HG03520 (cell line): ENCODE results near the gene GPX5.
"Not testable (repeated sequence)": the region's sequence is repeated elsewhere in the genome, so short reads cannot be mapped to it uniquely, and the experiment has no call there.

Experiments used
- ATAC-seq: cut with Tn5 transposase; IDR thresholded peaks from one replicate; pipeline ENCODE4 v1.9.1; 2021; ENCODE audit warnings: mild to moderate bottlenecking, moderate library complexity; ENCODE audit not compliant: unreplicated experiment

GPX5 gene

DNA sequence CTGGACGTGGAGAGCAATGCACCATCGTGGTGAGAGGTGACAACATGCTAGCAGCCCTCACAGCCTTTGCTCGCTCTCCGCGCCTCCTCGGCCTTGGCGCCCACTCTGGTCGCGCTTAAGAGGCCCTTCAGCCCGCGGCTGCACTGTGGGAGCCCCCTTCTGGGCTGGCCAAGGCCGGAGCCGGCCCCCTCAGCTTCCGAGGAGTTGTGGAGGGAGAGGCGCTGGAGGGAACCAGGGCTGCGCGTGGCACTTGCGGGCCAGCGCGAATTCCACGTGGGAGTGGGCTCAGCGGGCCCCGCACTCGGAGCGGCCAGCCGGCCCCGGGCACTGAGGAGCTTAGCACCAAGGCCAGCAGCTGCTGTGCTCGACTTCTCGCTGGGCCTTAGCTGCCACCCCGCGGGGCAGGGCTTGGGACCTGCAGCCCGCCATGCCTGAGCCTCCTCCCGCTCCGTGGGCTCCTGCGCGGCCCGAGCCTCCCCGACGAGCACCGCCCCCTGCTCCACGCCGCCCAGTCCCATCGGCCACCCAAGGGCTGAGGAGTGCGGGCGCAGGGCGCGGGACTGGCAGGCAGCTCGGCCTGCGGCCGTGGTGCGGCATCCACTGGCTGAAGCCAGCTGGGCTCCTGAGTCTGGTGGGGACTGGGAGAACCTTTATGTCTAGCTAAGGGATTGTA lies 13.9 kb upstream of the GPX5 start:
- ATAC-seq: no peak

DNA sequence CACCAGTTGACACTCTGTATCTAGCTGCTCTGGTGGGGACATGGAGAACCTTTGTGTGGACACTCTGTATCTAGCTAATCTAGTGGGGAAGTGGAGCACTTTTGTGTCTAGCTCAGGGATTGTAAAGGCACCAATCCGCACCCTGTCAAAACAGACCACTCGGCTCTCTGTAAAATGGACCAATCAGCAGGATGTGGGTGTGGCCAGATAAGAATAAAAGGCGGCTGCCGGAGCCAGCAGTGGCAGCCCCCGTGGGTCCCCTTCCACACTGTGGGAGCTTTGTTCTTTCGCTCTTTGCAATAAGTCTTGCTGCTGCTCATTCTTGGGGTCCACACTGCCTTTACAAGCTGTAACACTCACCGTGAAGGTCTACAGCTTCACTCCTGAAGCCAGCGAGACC lies 13.3 kb upstream of the GPX5 start:
- not testable (repeated sequence) for ATAC-seq

DNA sequence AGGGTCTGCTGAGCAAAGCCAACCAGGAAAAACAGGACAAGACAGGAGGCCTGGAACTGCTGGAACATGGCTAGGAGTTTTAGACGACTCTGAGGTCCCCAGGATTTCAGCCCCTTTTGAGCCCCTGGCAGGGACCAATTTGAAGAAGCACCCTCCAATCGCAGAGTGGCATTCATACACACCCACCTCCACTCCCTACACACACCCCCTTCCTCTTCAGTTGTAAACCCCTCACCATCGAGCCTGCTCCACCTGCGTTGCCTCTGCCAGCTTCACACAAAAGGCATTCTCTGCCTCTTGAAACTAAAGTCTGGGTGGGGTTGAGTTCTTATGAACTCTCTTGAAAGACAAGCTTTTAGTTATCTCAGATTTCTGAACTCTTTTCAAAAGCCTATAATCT lies 10.0 kb upstream of the GPX5 start, which contains the start of gene GPX6:
TSS of gene GPX6 (minus strand) at position 118 of the 400 bp plus-strand sequence. CDS start at position 68, 50 bp downstream.
- ATAC-seq: no peak

DNA sequence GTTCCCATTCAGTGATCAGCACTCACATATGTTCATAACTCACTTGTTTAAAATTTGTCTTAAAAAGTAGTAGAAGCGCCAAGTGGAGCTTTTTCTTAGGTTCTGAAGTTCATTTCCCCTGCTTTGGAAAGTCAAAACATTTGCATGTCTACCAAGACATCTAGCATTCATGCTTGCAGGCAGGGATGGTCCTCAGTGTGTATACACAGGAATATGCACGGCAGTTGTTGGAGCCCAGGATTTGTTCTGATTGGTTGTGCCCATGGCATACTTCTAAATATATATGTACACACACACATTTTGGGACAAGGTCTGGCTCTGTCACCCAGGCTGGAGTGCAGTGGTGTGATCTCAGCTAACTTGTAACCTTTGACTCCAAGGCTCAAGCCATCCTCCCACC lies 7.7 kb upstream of the GPX5 start:
- ATAC-seq: no peak

DNA sequence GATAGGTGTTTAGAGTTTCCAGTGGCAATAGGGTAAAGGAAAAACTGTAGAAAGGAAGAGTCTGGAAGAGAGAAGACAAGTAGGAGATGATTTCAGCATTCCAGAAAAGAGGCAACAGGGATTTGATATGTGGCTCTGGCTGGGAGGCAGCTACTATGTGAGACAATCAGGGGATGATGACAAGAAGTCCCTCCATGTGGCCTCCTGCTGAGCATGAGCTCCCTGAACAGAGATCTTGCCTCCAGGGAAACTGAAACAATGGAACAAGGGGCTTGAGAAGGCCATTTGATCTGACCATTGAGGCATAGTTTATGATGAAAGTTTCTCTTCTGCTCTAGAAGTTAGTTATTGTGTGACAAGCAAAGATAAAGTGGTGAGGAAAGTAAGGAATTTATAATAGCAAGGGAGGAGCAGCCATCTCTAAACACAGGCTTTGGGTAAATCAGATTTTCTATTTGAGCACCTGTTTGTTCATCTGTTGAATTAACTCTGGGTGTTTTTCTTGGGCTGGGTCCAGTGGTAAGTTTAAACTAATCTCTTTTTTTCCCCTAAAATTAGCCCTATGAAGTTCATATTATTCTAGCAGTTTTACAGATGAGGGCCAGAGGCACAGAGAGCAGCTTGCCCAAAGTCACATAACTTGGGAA lies 3.0 kb upstream of the GPX5 start:
- ATAC-seq: no peak

DNA sequence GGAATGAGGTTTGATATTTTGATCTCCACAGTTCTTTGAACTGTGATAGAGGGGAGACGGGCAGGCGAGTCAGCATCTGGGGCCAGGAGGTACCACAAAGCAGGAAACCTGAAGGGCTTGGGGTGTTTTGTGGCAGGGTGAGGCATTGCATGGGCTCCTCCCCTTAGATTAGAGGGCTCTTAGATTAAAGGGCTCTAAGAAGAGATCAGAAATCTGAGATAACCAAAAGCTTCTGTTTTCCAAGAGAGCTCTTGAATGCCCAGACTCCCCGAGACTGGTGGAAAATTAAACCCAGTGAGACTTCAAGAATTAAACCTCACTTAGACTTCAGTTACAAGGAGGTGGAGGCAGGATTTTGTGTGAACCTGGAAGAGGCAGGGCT lies 2.4 kb upstream of the GPX5 start:
- ATAC-seq: no peak

DNA sequence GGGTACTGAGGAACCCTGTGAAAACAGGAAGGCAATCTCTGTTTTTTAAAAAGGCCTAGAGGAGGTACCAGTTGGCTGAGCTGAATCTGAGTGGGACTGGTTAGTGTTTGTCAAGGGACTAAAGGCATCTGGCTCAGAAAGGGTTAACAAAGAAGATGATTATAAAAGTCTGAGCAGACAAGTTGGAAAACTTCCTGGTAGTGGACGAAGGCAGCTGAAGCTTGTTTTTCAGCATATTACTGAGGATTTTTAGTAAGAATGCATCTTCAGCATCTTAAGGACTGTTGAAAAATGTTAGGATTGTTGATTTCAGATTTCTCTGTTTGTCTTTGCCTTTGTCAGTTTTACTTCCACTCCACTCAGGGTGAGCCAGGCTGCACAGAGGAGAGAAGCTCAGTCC lies 5.1 kb downstream of the GPX5 start:
- no peak for ATAC-seq

DNA sequence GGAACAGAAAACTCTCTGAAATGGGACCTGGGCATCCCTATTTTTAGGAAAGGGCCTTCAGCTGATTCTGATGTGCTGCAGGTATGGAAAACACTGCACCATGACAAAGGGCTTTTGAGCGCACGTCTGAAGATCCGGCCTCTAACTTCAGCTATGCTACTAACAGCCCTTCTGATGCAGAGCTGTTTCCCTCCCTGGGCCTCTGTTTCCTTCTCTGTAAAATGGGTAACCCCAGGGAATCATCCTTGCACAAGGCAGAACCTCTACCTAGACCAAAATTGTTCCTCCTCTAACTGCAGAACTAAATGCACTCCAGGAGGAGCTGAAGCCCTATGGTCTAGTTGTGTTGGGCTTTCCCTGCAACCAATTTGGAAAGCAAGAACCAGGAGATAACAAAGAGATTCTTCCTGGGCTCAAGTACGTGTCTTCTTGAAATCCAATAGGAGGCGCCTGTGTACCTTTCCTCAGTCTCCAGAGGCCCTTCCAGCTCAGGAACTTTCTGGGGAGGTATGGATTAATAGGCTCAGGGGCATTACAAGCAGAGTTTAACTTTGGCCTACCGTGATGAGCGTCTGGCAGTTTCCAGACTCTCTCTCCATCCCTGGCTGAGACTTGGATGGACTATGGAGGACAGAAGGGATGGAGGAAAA lies 5.9 kb downstream of the GPX5 start:
- no peak for ATAC-seq

DNA sequence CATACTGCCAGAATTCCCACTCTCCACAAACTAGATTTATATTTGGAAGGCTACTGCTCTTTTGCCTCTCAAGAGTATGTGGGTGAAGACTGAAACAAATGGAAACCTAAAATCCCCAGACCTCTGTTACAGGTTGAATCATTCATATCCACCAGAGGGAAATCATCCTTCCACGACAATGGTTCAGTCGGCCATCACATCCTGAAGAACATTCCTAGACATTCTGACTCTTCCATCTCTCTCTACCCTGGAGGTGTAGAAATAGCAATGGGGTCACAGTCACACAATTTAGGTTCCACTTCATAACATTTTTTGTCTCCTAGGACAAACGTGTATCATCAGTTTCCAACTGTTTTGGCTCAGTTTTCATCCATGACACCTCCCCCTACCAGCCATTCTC lies 8.6 kb downstream of the GPX5 start:
- no peak for ATAC-seq

DNA sequence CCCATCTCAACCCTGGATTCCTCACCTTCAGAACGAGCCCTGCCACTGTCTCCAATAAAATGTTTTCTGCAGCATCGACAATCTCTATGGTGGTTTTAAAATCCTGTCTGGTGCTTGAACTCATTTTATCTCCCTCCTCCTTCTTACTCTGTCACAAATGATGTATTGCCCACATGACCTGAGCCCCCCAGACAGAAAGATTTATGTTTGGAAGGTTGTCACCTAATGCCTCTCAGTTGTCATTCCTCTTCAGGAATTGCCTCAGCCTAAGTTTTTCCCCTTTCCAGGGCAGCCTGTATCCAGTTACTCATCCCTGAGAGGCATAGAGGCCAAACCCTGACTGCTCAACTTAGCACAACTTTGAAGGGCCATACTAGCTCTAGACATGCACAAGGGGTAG lies 9.2 kb downstream of the GPX5 start:
- no peak for ATAC-seq

DNA sequence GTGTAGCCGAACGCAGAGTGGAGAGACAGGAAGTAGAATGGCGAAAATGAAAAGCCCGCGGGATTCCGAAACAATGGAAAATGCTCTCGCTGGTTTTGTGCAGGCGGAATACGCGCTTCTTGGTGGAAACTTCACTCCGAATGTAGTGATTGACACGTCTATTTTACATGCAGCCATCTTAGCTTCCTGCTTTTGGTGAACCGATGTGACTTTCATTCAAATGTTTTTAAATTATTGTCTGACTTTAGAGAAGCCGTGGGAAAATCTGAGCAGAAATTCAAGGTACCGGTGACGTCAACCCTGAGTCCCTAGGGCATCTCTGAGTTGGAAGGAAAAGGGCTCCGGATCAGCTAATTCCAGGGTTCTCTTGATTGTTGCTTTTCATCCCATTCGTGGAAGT lies 11.4 kb downstream of the GPX5 start:
- ATAC-seq: no peak

DNA sequence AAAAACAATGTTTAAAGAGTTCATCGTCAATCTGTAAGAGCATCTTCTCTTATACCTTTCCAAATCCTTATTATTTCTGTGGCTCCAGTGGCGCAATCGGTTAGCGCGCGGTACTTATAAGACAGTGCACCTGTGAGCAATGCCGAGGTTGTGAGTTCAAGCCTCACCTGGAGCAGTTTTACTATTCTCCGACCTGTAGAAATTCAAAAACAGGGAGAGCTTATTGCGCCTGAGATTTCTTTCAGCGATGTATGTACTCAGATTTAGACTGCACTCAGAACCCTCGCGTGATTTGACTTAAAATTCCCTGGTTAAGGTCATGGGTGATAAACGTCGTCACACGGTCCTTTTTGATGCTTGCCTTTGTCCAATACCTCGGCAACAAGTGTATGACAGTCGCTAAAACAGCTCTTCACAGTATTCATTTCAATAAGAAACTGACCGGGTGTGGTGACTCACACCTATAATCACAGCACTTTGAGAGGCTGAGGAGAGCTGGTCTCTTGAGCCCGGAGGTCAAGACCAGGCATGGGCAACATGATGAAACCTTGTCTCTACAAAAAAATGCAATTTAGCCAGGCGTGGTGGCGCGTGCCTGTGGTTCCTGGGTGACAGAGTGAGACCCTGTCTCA lies 11.9 kb downstream of the GPX5 start:
- no peak for ATAC-seq

DNA sequence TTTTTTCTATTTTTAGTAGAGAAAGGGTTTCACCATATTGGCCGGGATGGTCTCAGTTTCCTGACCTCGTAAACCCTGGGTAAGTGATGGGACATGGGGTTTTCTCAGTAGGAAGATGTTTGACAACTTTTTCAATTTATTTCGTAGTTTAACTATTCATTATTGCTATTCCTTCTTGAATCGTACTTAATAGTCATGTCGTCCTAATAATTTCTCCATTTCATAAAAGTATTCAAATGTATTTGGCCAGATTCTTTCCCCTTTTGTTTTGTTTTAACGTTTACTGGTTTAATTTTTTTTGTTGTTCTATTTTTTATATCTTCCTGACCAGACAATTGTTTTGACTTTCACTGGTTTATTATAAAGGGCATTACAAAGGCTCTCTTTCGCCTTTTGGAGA lies 16.3 kb downstream of the GPX5 start:
- ATAC-seq: no peak

DNA sequence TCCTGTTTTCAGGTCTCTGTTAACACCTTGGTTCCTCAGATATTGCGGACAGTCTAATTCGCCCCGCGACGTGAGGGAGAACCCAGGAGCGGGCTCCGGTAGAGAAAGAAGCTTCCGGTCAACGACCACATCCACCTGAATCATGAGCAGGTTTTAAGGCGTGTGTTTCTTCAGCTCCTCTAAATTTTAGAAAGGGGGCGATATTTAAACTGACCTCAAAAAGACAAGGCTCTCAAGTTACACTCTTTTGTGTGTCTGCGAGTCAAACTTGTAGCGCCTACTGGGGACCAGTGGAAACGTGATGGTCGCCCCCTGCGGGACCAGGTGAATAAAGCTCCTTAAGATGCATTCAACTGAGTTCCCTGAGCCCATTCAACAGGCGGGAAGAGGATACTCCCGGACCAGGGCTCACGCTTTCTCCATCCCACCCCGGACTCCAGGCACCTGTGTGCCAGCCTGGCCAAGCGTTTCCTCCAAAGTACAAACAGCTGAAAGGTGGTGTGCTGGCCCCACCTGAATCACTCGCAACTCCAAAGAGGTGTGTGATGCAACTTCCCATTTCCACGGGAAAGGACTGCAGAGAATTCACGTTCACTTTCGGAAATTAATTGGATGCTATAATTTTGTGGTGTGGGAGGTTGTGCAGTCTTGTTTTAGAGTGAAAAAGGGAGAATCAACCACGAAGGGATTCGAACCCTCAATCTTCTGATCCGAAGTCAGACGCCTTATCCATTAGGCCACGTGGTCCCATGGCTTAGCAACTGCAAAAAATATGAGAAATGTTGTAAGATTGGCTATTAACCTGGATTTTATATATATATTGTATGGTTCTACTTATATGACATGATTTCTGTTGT lies 17.0 kb downstream of the GPX5 start:
- peak; percentile 72 for ATAC-seq

DNA sequence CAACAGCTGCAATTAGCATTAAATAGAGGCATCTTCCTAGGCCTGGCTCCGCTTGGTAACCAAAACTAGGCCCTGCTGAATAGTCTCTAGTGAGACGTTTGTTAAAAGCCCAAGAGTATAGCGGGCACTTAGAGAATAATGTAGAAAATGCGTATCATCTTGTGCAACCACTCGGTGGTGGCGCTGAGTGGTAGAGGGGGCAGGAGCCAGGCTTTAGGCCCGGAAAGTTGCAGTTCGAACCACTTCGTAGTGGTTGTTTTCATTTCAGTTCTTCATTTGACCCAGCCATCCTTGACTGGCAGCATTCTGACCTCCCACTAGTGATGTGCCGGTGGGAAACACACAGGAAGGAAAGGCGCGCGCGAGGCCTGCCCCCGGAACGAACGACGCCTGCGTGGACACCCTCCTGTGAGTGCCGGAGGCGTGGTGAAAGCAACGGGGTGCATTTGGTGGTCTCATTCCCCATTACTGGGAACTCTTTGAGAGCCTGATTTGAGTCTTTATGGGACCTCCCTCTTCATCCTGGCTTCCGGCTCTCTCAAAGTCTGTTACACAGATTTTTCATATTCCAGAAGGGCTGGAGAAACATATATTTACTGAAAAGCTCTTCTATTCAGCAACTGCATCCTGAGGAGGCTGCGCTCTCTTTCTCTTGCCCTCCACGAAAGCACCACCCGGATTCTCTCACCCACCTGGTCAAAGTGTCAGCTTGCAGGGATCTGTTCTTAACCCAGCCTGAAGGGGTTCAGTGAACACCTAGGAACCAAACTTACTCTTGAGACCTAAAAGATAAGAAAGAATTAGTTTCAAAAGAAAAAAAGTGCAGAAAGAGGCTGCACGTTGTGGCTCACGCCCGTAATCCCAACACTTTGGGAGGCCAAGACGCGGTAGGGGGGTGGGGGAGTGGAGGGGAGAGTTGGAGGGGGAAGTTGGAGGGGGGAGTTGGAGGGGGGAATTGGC lies 18.2 kb downstream of the GPX5 start:
- no peak for ATAC-seq

DNA sequence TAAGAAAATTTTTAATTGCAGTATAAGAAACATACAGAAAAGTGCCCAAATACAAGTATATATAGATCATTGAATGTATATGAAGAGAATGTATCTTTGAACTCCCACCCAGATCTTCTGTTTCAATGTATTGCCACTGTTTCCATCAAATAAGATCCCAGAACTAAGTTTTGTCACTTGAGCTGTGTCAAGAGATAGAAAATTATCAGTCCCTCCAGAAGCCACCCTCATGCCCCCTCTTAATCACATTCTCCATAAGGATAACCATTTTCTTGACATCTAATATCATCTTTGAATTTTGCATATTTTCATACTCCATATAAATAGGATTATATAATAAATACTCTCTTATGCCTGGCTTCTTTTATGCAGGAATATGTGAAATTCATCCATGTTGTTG lies 20.3 kb downstream of the GPX5 start:
- no peak for ATAC-seq

DNA sequence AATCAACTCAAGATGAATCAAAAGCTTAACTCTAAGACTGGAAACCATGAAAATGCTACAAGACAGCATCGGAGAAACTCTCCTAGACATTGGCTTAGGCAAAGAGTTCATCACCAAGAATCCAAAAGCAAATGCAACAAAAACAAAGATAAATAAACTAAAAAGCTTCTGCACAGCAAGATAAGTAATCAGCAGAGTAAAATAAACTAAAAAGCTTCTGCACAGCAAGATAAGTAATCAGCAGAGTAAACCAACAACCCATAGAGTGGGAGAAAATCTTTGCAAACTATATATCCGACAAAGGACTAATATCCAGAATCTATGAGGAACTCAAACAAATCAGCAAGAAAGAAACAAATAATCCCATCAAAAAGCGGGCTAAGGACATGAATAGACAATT lies 21.3 kb downstream of the GPX5 start:
- ATAC-seq: not testable (repeated sequence)

DNA sequence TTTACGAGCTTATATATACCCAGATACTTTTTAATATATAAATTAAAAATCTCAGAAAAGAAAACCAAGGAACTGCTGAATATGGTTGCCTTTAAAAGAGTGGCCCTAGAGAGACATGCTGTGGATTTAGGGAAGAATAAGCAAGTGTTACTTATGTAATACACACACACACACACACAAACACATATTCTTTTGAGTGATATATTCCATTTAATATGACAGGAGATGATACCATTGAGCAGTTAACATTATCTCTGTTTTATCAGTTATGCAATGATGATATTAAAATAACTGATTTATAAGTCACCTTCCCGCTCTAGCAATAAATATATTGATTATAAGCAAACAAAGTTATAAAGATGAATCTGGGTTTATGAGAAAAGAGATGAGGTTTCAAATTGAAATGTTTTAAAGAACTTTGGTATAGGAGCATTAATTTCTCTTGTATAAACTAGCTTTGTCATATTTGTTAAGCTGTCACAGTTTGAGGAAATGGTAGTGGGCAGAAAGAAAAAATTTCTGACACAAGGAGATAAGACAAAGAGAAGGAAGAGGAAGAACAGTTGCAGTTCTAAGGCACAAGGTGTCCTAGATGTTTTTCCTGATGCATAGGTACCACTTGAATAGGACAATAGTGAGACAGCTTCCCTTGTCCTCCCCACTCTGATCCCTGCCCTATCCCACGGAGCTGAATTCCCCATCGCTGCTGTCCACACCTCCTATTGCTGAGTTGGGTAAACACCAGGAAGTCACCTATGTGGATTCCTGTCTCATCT lies 26.4 kb downstream of the GPX5 start:
- ATAC-seq: no peak

DNA sequence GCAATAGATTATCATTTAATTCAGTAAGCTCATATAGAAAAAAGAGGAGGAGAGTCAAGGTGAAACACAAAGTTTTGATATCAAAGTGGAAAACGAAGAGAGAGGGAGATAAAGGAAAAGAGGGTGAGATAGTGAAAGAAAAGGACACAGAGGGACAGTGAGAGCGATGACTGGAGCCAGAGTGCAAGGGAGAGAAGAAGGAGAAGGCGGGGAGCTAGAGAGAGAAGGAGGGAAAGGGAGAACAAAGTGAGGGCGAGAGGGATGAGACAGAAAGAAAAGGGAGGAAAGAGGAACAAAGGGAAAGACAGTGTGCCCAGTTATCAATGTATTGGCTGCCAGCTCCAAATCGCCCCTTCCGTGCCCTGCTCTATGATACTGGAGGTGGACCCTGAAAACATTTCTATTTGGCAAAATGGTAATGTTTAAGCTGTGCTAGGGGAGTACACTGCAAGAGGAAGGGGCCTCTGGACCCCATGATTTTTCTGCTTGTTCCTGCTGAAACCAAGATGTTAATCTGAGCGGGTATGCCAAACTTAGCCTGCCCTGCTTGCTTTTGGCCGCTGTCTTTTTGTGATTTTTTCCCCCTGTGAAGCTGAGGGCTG lies 27.8 kb downstream of the GPX5 start:
- ATAC-seq: no peak
